Fibroblast of lung (primary cell): Measurements from ENCODE around the gene LIN28A. TPM values are rescaled to one million over a fixed set of nuclear protein-coding genes. Genes with fewer than 3 reads are reported as not detected.
A peak's percentile ranks its signal among the peaks of the same experiment; 100 is the strongest.

ENCODE experiments used
- DNase-seq, 2 donors: peaks; one replicate each; pipeline versions ENCODE4 v3.0.0 to v3.0.0-alpha.2; 2010; ENCODE audit warnings: low read depth in 2 of 2
- H2AFZ ChIP-seq: 2 replicates; pipeline ENCODE4 v1.5.1; 2012; ENCODE audit warnings: low read length, control low read depth, inconsistent platforms
- H3K27ac ChIP-seq: 2 replicates; pipeline ENCODE4 v1.5.1; 2011; ENCODE audit warnings: low read length, control low read depth; ENCODE audit not compliant: insufficient read depth
- H3K27me3 ChIP-seq: 2 replicates; pipeline ENCODE4 v1.5.1; 2011; ENCODE audit warnings: mild to moderate bottlenecking, low read length; ENCODE audit not compliant: control insufficient read depth, insufficient read depth
- H3K36me3 ChIP-seq: 2 replicates; pipeline ENCODE4 v1.5.1; 2011; ENCODE audit warnings: low read length; ENCODE audit not compliant: control insufficient read depth, insufficient read depth
- H3K4me1 ChIP-seq: 2 replicates; pipeline ENCODE4 v1.5.1; 2011; ENCODE audit warnings: low read length; ENCODE audit not compliant: control insufficient read depth, insufficient read depth; ENCODE audit errors: extremely low read depth
- H3K4me2 ChIP-seq: 2 replicates; pipeline ENCODE4 v1.5.1; 2011; ENCODE audit warnings: low read length, control low read depth; ENCODE audit not compliant: insufficient read depth; ENCODE audit errors: extremely low read depth
- H3K4me3 ChIP-seq, 4 experiments: fragments of 200-600 bp in 1 of 4; sonication (generic) in 1 of 4; replicated peaks in 1 of 4; 2 replicates each; pipeline ENCODE4 v1.5.1; 2011 to 2016; ENCODE audit warnings: low read length in 4 of 4, low read depth in 3 of 4, mild to moderate bottlenecking in 3 of 4, control low read depth in 2 of 4, inconsistent platforms in 1 of 4, mixed read lengths in 1 of 4; ENCODE audit not compliant: insufficient read depth in 1 of 4; ENCODE audit errors: control extremely low read depth in 1 of 4
- H3K79me2 ChIP-seq: 2 replicates; pipeline ENCODE4 v1.5.1; 2012; ENCODE audit warnings: mild to moderate bottlenecking, low read length, inconsistent platforms; ENCODE audit not compliant: control insufficient read depth, insufficient read depth
- H3K9ac ChIP-seq: 2 replicates; pipeline ENCODE4 v1.5.1; 2011; ENCODE audit warnings: mild to moderate bottlenecking, low read length, control low read depth; ENCODE audit not compliant: insufficient read depth
- H3K9me3 ChIP-seq: 2 replicates; pipeline ENCODE4 v1.5.1; 2012; ENCODE audit warnings: low read depth, low read length; ENCODE audit not compliant: control insufficient read depth, insufficient read depth
- H4K20me1 ChIP-seq: 2 replicates; pipeline ENCODE4 v1.5.1; 2011; ENCODE audit warnings: low read length; ENCODE audit not compliant: control insufficient read depth, insufficient read depth; ENCODE audit errors: extremely low read depth
- EZH2 ChIP-seq: IDR thresholded peaks from 2 replicates; pipeline ENCODE4 v1.5.1; 2012; ENCODE audit warnings: low read length, control low read depth, mild to moderate bottlenecking; ENCODE audit errors: missing control alignments
- polyA plus RNA-seq, 2 donors: library from polyadenylated mRNA; depleted of rRNA in 1 of 2; stranded (reverse) in 1 of 2; unstranded in 1 of 2; fragments of >200 nt; gene quantifications; 2 replicates each; pipeline ENCODE4 v1.2.1, GENCODE V29; 2011 to 2012; ENCODE audit warnings: missing spikeins in 1 of 2
- total RNA-seq: library from RNA; depleted of rRNA; stranded (reverse); fragments of >200 nt; gene quantifications from 2 replicates; pipeline ENCODE4 v1.2.1, GENCODE V29; 2014
- TF ChIP-seq, protein P1 (sequence below), 2 donors: IDR thresholded peaks in 1 of 2; conservative IDR thresholded peaks in 1 of 2; 1 replicate in 1 of 2; 2 replicates in 1 of 2; pipeline ENCODE4 v1.5.1; 2011 to 2012; ENCODE audit warnings: low read length in 2 of 2, control low read depth in 1 of 2, inconsistent platforms in 1 of 2, low read depth in 1 of 2, mild to moderate bottlenecking in 1 of 2

LIN28A gene
- total and polyA plus RNA-seq, 2 donors (not counting 1 experiment from before 2014, with no cell fraction given): 0.09 TPM; not detected in 1

GRCh38 chr1:26470878-26471497, 60.4 kb downstream of the LIN28A start:
- H3K9me3 ChIP-seq: no peaks in the 10 kb centered on the region
- TF ChIP-seq, protein P1, sequence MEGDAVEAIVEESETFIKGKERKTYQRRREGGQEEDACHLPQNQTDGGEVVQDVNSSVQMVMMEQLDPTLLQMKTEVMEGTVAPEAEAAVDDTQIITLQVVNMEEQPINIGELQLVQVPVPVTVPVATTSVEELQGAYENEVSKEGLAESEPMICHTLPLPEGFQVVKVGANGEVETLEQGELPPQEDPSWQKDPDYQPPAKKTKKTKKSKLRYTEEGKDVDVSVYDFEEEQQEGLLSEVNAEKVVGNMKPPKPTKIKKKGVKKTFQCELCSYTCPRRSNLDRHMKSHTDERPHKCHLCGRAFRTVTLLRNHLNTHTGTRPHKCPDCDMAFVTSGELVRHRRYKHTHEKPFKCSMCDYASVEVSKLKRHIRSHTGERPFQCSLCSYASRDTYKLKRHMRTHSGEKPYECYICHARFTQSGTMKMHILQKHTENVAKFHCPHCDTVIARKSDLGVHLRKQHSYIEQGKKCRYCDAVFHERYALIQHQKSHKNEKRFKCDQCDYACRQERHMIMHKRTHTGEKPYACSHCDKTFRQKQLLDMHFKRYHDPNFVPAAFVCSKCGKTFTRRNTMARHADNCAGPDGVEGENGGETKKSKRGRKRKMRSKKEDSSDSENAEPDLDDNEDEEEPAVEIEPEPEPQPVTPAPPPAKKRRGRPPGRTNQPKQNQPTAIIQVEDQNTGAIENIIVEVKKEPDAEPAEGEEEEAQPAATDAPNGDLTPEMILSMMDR (conservative IDR thresholded peaks at IDR 0.05 in 1 of 2, IDR thresholded peaks at IDR 0.05 in 1 of 2; ENCODE audit: low read depth in 1 of 2, low read length in 2 of 2): no peak
- no peak for TF ChIP-seq EZH2
- DNase-seq: no peak
- no peak overlapping the region for H3K27ac ChIP-seq
- H3K4me3 ChIP-seq: peak overlapping the region in 2 of 4 experiments; percentile 66 to 79
- no peak overlapping the region for H3K9ac ChIP-seq
- peaks cover 13% of the 10 kb centered on the region for H3K36me3 ChIP-seq
- H3K79me2 ChIP-seq: peaks cover 18% of the 10 kb centered on the region
- H4K20me1 ChIP-seq: peaks cover 1% of the 10 kb centered on the region
- no peaks in the 10 kb centered on the region for H3K27me3 ChIP-seq
- no peak overlapping the region for H2AFZ ChIP-seq
- peaks cover 3% of the 10 kb centered on the region for H3K4me1 ChIP-seq
- peak overlapping the region; percentile 92 for H3K4me2 ChIP-seq

DNA sequence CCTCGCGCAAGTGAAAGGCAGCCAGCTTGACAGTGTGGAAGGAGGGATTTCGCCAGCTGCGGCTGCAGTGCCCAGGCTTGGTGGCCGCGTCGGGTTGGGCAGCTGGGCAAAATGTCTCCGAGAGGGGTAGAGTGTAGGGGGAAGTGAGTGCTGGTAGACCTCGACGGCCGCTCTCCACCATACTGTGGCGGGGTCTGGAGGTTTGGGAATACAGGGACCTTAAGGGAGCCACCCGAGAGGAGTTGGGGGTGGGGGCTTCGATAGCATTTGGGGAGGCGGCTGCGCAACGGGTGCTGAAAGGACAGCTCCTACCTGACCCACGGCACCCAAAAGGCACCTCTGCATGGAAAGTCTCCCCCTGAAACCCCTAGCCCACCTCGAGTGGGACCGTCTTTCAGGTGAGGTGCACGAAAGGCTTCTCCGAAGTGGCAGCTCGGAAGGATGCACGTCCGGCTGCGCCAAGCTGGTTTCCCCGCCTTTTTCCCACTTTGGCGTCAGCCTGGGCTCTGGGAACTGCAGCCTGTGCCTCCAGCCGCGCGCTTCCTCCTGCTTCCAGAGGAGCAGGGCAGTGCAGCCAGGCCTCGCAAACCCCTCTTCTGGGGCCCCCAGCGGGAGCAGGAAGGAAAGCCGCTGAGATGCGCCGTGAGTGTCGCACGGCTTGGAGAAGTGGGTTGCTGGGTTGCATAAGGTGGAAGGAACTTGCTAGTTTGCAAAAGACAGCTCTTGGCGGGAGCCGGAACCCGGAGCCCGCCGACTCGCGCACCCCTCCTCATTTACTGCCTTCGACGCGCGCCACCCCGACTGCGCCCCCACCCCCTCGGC, 61.1 kb downstream of the LIN28A start:
- TF ChIP-seq, protein P1 (conservative IDR thresholded peaks at IDR 0.05 in 1 of 2, IDR thresholded peaks at IDR 0.05 in 1 of 2; ENCODE audit: low read depth in 1 of 2, low read length in 2 of 2): no peak
- TF ChIP-seq EZH2: no peak
- Histone ChIP-seq H3K36me3 (peaks cover 14% of the 10 kb centered on the region), H3K9ac (peak overlapping the region; percentile 3), H3K27me3 (no peaks in the 10 kb centered on the region), H3K4me1 (peaks cover 3% of the 10 kb centered on the region), H3K4me3 (peak overlapping the region; percentile 52 to 79 (median 66)), H3K27ac (no peak overlapping the region), H4K20me1 (peaks cover 1% of the 10 kb centered on the region), H3K4me2 (peak overlapping the region; percentile 92), H3K9me3 (no peaks in the 10 kb centered on the region), H2AFZ (no peak overlapping the region), H3K79me2 (peaks cover 18% of the 10 kb centered on the region)
- peak; percentile 72 to 77 for DNase-seq

GRCh38 chr1:26472320-26472900, 61.8 kb downstream of the LIN28A start, which contains the start of gene HMGN2:
Gene HMGN2 (plus strand): TSS chr1:26472440. CDS start chr1:26472613, 173 bp downstream.
- H3K4me1 ChIP-seq: peaks cover 3% of the 10 kb centered on the region
- H3K9ac ChIP-seq: peak within 1 kb of the TSS; percentile 99
- DNase-seq: peak; percentile 77 to 87
- H3K36me3 ChIP-seq: peaks cover 15% of the 10 kb centered on the region
- H3K4me2 ChIP-seq: peak within 1 kb of the TSS; percentile 92
- peaks cover 1% of the 10 kb centered on the region for H4K20me1 ChIP-seq
- H3K4me3 ChIP-seq: peak within 1 kb of the TSS; percentile 78 to 98 (median 82)
- no peaks in the 10 kb centered on the region for H3K27me3 ChIP-seq
- TF ChIP-seq EZH2: no peak
- TF ChIP-seq, protein P1 (conservative IDR thresholded peaks at IDR 0.05 in 1 of 2, IDR thresholded peaks at IDR 0.05 in 1 of 2; ENCODE audit: low read depth in 1 of 2, low read length in 2 of 2): no peak
- no peaks in the 10 kb centered on the region for H3K9me3 ChIP-seq
- H3K79me2 ChIP-seq: peaks cover 18% of the 10 kb centered on the region
- peak within 1 kb of the TSS; percentile 96 for H3K27ac ChIP-seq
- no peak within 1 kb of the TSS for H2AFZ ChIP-seq
